Upper lobe of left lung (tissue), 4 donors: Measurements from ENCODE around the gene PLXNB1.

Experiments used
- CTCF ChIP-seq, 6 experiments: fragments of 450-650 bp in 4 of 6; fragments of 200-600 bp in 2 of 6; sonication (generic) in 2 of 6; IDR thresholded peaks; one replicate each; pipeline ENCODE4 v1.5.1; 2016 to 2019; ENCODE audit warnings: antibody characterized with exemption in 6 of 6
- EP300 ChIP-seq, 4 donors: sonication (generic); formaldehyde crosslinking; IDR thresholded peaks; one replicate each; pipeline ENCODE4 v1.5.1; 2017; ENCODE audit warnings: antibody characterized with exemption in 4 of 4, control low read depth in 2 of 4
- POLR2AphosphoS5 ChIP-seq, 2 donors: sonication (generic); formaldehyde crosslinking; IDR thresholded peaks; one replicate each; pipeline ENCODE4 v1.5.1; 2017; ENCODE audit warnings: antibody characterized with exemption in 2 of 2

GRCh38 chr3:48420561-48420960 lies 9.3 kb downstream of the PLXNB1 start:
- TF ChIP-seq CTCF (IDR thresholded peaks at IDR 0.05) (no peak), POLR2AphosphoS5 (IDR thresholded peaks at IDR 0.05) (no peak), EP300 (IDR thresholded peaks at IDR 0.05) (no peak)
